ENCODE measurements around the gene POLR2A. TPM values are rescaled to one million over a fixed set of nuclear protein-coding genes. Genes with fewer than 3 reads are reported as not detected.

POLR2A gene
- polyA plus RNA-seq, 12 donors: 42.7 to 443 (median 60.3) TPM

DNA sequence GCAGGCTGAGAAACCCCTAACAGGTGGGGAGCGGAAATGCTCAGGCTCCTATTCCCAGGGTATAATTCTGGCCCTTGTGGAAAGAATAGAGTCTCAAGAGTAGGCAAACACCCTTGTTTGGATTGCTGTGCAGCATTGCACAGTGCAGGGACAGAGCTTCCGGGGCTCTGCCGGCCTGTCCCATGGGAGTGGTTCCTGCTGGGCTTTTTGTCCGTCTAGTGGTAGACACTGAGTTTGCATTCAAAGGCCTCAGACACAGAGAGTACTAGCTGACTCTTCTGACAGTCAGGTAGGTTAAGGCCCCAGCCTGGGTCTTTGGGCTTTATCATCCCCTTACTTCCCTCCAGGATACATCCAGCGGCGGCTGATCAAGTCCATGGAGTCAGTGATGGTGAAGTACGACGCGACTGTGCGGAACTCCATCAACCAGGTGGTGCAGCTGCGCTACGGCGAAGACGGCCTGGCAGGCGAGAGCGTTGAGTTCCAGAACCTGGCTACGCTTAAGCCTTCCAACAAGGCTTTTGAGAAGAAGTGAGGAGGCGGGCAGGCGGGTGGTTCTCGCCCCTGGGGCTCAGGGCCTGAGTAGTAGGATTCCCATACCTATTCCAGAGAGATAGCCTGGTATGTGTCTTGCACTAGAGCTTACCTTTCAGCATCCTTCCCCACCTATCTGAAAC is 18.1 kb downstream of the POLR2A start:
- no peak for DNase-seq

DNA sequence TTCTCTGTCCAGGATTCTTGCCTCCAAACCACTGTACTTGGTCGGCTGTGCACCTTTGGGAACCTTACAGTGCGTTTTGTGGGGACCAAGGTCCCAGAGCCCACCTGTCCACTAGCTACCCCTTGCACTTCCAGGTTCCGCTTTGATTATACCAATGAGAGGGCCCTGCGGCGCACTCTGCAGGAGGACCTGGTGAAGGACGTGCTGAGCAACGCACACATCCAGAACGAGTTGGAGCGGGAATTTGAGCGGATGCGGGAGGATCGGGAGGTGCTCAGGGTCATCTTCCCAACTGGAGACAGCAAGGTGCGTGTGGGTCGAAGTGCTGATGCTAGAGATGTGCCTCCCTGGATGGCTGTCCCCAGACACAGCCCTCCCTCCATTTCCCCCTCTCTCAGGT is 18.8 kb downstream of the POLR2A start:
- no peak for DNase-seq

DNA sequence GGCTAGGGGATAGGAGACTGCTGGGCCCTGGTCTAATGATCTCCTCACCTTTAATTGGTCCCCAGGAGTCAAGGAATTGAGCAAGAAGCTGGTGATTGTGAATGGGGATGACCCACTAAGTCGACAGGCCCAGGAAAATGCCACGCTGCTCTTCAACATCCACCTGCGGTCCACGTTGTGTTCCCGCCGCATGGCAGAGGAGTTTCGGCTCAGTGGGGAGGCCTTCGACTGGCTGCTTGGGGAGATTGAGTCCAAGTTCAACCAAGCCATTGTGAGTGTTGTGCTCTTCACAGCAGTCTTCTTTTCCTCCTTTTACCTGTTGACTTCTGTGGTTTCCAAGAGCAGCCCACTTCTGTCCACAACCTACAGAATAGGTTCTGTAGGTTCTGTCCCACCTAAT is 19.4 kb downstream of the POLR2A start:
- no peak for DNase-seq

DNA sequence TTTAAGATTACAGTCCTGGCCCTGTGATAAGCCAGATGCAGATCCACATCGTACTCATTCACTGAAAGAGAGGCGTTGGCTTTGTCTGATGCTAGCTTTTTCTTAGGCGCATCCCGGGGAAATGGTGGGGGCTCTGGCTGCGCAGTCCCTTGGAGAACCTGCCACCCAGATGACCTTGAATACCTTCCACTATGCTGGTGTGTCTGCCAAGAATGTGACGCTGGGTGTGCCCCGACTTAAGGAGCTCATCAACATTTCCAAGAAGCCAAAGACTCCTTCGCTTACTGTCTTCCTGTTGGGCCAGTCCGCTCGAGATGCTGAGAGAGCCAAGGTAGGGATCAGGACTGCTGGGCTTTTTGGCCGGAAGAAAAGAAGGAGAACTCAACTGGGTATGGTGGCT is 24.0 kb downstream of the POLR2A start:
- no peak for DNase-seq

DNA sequence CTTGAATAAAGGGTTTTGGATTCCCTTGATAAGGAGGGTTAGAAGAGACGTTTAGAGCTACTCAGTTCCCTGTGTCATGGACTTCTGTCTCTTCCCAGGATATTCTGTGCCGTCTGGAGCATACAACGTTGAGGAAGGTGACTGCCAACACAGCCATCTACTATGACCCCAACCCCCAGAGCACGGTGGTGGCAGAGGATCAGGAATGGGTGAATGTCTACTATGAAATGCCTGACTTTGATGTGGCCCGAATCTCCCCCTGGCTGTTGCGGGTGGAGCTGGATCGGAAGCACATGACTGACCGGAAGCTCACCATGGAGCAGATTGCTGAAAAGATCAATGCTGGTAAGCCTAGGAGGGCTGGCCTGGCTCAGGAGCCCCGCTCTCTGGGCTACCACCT is 24.7 kb downstream of the POLR2A start:
- no peak for DNase-seq

DNA sequence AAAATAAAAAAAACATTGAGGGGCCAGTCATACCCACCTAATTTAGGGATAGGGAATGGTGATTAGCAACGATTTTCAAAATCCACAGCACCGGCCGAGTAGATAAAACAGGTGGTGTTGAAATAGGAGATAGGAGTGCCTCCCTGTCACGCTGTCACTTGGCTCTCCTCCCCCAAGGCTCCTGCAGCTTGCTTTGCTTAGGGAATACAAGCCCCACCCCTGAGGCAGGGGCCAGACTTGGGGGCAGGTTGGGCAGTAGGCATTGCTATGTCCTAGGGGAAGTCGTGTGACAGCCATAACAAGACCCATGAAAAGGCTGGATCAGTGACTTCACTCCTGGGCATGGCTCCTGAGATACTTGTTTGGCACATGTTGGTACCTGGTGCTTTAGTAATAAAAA is 25.8 kb downstream of the POLR2A start:
- no peak for DNase-seq

DNA sequence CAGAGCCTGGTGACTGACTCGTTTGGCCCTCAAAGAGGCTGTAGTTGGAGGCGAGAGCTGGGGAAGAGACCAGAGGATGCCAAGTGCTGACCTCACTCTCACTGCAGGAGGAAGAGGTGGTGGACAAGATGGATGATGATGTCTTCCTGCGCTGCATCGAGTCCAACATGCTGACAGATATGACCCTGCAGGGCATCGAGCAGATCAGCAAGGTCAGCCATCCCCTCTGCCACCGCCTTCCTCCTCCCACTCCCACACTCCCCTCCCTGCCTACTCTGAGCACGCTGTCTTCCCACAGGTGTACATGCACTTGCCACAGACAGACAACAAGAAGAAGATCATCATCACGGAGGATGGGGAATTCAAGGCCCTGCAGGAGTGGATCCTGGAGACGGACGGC is 26.9 kb downstream of the POLR2A start:
- DNase-seq: no peak

DNA sequence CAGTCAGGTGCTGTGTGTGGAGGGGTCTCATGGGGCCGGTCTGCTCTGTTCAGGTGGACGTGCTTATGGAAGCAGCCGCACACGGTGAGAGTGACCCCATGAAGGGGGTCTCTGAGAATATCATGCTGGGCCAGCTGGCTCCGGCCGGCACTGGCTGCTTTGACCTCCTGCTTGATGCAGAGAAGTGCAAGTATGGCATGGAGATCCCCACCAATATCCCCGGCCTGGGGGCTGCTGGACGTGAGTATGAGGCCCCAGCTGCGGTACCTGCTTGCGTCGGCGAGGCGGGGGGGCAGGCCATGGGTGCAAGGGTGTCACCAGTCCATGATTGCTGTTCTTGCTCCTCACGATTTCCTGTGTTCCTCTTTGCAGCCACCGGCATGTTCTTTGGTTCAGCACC is 27.9 kb downstream of the POLR2A start:
- DNase-seq: no peak

DNA sequence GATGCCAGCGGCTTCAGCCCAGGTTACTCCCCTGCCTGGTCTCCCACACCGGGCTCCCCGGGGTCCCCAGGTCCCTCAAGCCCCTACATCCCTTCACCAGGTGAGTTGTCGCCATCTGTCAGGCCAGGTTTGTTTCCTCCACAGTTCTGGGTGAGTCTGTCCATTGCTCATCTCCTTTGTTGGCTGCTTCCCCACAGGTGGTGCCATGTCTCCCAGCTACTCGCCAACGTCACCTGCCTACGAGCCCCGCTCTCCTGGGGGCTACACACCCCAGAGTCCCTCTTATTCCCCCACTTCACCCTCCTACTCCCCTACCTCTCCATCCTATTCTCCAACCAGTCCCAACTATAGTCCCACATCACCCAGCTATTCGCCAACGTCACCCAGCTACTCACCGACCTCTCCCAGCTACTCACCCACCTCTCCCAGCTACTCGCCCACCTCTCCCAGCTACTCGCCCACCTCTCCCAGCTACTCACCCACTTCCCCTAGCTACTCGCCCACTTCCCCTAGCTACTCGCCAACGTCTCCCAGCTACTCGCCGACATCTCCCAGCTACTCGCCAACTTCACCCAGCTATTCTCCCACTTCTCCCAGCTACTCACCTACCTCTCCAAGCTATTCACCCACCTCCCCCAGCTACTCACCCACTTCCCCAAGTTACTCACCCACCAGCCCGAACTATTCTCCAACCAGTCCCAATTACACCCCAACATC is 28.8 kb downstream of the POLR2A start:
- no peak for DNase-seq

DNA sequence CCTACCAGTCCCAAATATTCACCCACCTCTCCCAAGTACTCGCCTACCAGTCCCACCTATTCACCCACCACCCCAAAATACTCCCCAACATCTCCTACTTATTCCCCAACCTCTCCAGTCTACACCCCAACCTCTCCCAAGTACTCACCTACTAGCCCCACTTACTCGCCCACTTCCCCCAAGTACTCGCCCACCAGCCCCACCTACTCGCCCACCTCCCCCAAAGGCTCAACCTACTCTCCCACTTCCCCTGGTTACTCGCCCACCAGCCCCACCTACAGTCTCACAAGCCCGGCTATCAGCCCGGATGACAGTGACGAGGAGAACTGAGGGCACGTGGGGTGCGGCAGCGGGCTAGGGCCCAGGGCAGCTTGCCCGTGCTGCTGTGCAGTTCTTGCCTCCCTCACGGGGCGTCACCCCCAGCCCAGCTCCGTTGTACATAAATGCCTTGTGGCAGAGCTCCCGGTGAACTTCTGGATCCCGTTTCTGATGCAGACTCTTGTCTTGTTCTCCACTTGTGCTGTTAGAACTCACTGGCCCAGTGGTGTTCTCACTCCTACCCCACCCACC is 29.8 kb downstream of the POLR2A start:
- DNase-seq: no peak

DNA sequence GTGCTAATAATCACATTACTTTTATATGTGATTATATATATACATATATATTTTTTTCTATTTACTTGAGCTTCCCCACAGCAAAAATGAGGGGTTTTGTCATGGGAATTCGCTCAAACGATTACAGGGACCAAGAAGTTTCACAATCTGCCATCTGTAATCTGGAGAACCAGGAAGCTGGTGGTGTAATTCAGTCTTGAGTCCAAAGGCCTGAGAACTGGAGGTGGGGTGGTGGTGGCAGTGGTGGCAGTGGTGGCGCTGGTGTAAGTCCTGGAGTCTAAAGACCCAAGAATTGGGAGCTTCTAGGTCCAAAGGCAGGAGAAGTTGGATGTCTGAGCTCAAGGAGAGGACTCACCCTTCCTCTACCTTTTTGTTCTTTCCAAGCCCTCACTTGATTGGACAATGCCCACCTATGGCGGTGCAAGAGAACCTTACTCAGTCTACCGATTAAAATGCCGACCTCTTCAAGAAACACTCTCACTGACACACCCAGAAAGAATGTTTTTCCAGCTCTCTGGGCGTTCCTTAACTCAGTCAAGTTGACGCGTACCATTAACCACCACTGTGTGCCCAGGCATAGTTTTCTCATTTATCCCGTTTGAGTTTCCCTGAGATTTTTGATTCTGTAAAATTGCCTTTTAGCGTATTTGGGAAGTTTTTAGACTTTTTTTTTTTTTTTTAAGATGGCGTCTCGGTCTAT is 31.9 kb downstream of the POLR2A start:
- no peak for DNase-seq

DNA sequence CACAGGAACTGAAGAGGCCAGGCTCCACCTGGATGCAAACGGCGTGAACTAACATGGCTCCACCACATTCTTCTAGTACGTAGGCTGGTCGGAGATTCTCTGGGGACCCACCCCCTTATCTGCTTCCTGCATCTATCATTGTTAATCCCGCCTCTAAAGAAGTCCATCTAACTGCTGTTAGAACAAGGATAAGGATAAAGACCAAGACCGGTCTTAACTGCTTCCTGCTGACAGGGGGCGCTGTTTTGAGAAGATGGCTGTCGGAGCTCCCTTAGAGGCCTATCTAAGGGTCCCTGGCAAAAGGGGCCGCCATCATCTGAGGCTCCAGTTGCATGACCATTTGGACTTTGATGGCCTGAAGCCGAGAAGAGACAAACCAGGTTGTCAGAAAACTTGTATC is 38.9 kb downstream of the POLR2A start:
- no peak for DNase-seq

DNA sequence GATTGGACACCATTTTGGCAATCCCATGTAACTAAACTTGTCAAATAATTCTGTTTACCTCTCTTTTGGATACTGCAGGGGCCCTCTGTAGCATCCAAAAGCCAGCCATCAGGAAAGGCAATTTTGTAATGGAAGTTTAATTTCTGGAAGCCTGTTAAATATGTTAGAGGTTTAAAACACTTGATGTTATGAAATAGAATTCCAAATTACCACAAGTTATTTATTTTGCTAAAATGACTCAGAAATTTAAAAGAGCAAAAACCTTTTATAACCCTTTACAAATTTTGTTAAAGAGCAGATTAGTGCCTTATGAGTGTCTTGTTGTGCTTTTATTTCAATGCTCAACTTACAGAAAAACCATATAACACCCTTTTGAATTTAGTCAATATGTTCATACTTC is 44.7 kb downstream of the POLR2A start:
- DNase-seq: no peak

DNA sequence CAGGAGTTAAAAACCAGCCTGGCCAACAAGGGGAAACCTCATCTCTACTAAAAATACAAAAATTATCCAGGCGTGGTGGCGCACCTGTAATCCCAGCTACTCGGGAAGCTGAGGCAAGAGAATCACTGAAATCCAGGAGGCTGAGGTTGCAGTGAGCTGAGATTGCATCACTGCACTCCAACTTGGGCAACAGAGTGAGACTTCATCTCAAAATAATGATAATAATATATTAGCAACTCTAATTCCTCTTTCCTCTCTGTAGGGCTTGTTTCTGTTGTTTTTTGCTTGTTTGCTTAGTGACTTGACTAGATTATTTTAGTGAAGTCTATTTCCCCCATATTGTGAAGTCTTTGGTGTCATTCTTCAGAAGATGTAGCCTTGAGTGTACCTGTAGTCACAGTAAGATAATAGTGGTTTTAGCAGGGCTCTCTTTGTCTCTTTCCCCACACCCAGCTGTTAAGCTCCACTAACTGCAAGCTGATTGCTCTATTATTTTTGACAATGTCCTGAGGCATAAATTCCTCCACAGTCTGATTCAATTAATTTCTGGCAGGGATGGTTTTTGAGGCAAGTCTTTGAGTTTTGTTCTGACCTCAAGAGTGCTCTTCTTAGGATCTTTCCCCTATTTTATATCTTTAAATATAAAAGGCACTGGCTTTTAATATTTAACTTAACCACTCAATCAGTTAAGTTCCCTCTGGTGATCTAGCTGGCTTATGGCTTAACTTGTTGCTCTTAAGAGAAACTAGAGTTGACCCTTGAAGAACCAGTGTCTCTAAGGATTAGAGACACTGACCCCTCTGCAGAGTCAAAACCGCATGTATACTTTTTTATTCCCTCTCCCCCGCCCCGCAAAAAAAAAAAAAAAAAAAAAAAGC is 46.1 kb downstream of the POLR2A start:
- no peak for DNase-seq

DNA sequence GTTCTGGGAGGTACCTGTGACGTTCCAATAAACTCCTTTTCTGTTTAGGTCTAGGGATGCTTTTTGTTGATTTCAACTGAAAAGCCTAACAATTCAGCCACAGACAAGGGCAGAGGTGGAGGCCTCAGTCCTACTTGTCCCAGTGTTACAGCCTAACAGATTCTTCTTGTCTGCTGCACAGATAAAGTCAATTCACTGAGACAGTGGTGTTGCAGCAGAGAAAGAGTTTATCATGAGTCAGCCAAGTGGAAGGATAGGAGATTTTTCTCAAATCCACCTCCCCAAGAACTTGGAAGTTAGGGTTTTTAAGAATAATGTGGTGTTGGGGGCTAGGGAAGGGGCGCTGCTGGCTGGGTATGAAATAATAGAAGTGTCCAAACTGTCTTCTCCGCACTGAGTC is 53.9 kb downstream of the POLR2A start:
- no peak for DNase-seq

DNA sequence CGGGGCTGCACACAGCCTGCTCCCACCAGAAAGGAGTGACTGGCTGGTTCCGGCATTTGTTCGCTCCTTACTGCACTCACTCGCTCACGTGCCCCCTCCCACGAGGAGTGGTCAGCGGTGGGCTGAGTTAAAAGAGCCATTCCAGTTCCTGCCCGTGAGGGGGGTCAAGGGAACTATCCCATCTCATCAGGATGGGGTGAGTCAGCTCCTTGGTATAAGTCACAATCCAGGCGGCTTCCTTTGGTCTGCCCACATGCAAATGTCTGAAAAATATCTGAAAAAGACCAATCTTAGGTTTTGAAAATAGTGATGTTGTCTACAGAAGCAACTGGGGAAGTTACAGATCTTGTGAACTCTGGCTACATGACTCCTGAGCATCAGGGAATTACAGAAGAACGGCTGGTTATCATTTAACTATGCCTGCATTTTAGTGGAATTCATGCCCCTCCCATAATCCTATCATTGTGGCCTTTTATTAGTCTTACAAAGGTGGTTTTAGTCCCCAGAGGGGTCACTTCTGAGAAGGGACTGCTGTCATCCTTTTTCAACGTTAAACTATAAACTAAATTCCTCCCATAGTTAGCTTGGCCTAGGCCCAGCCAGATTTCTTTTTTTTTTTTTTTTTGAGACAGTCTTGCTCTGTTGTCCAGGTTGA is 54.9 kb downstream of the POLR2A start:
- DNase-seq: no peak

DNA sequence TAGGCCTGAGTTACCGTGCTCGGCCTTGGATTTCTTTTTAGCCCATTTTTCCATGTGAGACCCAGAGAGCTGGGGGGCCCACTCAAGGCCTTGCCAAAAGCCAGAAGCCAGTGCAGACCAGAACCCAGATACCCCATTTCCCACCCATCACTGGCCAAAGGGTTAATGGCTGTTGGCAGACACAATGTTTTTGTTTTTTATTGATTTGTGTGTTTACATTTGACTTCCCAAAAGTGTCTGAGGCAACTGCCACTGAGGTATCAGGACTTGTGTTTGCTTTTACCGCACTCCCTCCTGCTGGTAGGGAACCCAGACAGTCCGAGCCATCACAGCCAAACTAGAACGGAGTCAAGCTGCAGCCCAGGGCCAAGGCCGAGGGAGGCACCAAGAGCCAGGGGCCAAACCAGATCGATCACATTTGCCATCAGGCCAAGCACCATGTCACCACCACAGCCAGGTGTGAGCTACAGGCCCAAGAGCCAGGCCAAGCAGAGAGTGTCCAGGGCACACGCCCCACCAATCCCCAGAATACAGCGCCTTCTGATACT is 57.0 kb downstream of the POLR2A start:
- DNase-seq: no peak

DNA sequence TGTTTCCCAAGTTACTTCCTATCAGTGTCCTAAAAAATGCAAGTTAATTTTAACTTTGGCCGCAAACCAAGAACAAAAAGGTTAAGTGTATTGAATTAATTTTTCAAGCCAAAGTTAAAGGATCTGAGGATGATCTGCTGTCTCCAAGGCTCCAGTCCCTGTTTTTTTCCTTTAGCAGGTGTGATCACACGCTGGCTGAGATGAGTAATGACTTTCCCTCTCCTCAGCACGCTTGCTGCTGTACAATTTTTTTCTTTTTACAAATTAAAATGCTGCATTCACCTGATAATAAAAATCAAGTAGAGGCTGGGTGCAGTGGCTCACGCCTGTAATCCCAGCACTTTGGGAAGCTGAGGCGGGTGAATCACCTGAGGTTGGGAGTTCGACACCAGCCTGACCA is 60.7 kb downstream of the POLR2A start:
- no peak for DNase-seq

DNA sequence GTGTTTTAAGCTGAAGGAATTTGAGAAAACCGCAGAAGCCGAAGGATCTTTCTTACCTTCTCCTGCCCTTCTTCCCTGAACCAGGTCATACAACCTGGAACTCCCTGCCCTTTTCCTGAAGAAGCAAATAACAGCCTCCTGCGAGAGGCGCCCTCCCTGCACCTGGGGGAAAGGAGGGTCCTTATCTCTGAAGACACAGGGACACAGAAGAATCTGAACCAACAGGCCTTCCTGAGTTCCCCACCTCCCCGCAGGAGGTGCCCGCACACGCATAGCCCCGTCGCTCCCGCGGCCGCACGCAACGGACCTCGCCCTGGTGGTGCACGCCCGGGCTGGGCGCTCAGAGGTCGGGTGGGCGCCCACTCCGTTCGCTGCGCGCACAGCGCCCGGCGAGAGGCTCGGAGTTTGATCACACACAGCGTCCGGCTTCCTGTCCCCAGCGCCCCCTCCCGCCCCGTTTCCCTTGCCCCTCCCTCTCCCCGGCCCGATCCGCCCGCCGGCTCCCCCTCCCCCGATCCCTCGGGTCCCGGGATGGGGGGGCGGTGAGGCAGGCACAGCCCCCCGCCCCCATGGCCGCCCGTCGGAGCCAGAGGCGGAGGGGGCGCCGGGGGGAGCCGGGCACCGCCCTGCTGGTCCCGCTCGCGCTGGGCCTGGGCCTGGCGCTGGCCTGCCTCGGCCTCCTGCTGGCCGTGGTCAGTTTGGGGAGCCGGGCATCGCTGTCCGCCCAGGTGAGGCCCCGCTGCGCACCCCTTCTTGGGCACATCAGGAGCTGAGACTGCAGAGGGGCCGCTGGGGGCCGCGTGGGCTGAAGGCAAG is 64.6 kb downstream of the POLR2A start, which contains the start of gene TNFSF12:
TNFSF12 (plus strand) TSS at position 474 of the 816 bp plus-strand sequence; CDS start at position 570, 96 bp downstream.
- no peak for DNase-seq
